ENCODE measurements around the gene CPNE7.

Gene CPNE7

DNA sequence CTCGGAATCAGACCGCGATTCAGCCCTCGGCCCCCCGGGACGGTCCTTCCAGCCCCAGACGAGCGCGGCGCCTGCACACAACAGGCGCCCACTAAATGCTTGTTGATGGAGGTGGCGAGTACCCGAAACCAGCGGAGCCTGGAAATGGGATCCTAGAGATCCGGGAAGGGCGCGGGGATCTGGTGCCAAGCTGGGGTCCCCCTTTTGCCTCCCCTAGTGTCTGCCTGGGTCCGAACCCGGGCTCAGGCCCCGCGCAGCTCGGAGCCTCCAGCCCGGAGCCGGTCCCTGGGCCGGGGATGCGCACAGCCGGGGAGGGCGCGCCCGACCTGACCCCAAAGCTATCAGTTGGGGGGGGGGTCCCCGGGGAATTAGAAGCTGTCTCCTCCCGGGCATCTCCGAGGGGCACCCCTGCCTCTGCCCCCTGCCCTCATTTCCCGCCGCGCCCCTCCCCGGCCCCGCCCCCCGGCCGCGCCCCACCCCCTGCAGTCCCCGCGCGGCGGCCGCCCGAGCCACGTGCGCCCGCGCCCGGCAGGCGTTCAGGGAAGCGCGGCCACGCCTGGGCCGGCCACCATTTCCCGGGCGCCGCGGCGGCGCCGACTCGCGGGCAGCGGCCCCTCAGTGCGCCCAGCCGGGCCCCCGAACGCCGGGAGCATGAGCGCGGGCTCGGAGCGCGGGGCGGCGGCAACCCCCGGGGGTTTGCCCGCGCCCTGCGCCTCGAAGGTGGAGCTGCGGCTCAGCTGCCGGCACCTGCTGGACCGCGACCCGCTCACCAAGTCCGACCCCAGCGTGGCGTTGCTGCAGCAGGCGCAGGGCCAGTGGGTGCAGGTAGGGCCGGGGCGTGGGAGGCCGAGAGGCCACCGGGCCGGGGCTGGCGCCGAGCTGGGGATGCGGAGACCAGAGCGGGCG is at the start of gene CPNE7:
Gene CPNE7, plus strand, starts transcription at position 512 of the 906 bp plus-strand sequence. Its CDS starts 140 bp downstream, at position 652.
- no peak for DNase-seq

DNA sequence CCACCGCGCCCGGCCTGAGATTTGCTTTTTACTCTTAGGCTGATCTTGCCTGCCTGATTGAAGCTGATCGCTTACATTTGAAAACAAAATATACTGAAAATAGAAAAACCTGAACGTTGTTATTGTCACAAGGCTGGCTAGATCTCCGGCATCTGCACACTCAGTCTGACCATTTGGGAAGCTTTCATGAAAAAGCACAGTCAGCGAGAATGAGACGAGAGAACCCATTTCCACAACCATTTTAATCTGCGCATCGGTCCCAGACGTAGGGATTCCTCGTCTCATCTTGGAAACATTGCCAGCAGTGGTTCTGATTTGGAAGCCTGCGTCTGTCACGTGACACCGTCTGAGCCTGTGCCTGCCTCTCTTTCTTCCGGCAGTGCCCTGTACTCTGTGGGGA is 46.5 kb upstream of the CPNE7 start:
- no peak for DNase-seq

DNA sequence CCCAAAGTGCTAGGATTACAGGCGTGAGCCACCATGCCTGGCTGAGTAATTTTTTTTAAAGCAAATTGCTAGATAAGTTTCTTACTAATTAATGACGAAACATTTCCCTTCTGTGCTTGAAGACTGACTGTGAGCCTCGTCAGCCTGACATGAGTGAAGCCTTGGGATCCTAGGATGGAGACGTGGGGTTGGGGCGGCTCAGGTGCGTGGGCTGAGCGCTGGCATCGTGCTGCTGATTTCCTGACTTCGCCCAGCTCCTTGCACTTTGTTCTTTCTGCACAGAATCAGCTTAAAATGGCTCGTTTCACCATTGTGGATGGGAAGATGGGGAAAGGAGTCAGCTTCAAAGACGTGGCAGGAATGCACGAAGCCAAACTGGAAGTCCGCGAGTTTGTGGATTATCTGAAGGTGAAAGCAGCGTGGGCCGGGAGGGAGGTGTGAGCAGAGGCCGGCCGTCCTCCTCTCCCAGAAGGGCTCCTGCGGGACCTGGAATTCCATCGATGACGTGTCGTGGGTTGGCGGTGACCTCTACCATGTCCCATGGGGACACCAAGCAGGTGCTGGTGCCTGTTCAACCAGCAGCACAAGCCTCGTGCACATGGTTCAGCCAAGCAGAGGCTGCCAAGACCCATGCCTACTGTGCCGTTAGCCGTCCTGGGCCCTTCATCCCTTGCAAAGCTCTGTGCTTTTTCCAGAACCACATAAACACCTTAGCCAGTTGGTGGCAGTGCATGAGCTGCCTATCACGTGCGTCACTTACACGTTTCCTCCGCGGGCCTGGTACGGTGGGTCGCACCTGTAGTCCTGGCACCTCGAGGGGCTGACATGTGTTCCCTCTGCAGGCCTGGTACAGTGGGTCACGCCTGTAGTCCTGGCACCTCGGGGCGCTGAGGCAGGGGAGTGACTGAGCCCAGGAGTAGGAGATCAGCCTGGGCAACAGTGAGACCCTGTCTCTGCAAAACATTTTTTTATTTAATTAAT is 44.9 kb upstream of the CPNE7 start:
- no peak for DNase-seq

- DNase-seq: no peak
These were observed 43.6 kb upstream of the CPNE7 start for GRCh38 chr16:89531821-89532526.

DNA sequence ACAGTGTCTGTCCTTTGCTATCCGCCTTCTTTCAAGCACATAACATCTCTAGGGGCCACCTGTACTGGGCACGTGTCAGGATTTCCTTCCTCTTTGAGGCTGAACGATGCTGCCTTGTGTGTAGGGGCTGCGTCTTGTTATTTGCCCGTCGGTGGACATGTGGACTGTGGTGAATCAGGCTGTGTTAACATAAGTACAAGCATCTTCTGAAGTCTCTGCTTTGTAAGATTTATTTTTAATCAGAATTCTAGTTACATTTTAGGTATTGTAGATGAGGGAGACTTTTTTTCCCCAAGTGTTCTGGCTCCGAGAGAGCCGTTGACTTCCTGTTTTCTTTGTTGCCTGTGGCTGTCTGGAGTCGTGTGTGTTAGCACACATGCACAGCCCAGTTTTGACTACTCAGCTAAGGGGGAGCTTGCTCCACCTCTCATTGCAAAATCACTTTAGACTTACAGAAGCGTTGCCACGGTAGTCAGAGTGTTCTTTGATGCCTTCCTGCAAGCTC is 41.3 kb upstream of the CPNE7 start:
- DNase-seq: no peak

GRCh38 chr16:89536371-89536770 is 39.2 kb upstream of the CPNE7 start:
- DNase-seq: no peak

GRCh38 chr16:89536886-89537548 is 38.5 kb upstream of the CPNE7 start:
- DNase-seq: no peak

DNA sequence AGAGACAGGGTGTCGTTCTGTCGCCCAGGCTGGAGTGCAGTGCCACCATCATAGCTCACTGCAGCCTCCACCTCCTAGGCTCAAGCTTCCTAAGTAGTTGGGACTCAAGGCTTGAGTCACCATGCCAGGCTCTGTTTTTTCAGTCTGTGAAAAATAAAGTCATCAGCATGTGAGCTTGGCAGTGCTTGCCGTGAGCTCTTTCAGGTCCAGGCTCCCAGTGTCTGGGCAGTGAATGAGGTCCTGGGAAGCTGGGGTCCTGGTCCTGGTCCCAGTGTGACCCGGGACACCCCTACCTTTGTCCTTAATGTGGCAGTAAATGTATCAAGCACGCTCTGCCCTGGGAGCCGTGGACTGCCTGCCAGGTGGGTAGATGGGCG is 38.0 kb upstream of the CPNE7 start:
- DNase-seq: no peak

DNA sequence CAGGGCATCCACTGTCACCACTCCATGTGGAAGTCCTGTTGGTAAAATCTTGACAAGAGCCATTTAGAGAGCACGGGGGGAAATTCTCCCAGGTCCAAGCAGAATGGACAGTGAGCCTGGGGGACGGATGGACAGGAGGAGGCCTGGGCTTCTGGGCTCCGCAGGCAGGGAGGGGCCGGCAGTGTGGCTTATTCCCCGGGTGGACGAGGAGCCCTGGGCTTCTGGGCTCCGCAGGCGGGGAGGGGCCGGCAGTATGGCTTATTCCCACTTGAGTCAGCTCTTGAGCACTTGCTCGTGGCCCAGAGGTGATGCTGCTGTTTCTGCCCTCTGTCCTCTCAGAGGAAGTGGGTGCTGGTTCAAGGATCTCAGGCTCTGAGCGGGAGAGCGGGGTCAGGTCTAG is 37.3 kb upstream of the CPNE7 start:
- DNase-seq: no peak

DNA sequence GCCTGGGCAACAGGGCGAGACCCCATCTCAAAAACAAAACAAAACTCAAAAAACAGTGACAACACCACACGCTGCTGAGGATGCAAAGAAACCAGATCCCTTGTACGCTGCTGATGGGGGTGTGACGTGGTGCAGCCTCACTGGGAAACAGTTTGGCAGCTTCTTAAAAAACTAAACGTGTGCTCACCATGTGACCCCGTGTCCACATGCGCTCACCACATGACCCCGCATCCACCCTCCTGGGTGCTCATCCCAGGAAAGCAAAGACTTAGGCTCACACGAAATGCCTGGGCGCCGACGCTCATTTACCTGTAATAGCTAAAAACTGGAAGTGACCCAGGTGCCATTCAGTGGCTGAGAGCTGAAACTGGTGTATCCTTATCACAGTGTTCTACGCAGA is 35.0 kb upstream of the CPNE7 start:
- no peak for DNase-seq

DNA sequence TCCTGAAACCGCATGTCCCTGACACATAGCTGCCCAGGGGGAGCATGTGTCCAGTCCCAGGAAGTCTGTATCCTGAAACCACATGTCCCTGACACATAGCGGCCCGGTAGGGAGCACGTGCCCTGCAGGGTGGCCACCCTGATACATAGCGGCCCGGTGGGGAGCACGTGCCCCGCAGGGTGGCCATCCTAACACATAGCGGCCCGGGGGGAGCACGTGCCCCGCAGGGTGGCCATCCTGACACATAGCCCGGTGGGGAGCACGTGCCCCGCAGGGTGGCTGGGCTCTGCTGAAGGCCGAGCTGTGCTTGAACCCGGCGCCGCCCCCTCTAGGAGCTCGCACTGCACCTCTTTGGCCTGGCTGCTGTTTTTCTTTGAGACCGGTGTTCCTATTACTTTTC is 33.8 kb upstream of the CPNE7 start:
- no peak for DNase-seq

GRCh38 chr16:89544113-89544512 is 31.4 kb upstream of the CPNE7 start:
- DNase-seq: no peak

DNA sequence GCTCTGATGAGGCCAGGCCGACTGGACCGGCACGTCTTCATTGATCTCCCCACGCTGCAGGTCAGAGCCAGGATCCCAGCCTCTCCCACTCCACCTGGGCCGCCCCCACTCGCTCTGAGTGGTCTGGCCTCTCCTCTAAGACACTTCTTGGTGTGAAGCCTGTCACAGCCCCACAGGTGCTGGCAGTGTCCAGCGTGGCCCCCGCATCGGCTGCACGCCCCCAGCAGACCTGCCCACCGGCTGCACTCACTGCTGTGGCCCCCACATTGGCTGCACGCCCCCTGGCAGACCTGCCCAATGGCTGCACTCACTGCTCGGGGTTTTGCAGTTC is 30.9 kb upstream of the CPNE7 start:
- no peak for DNase-seq

GRCh38 chr16:89545044-89545830 is 30.3 kb upstream of the CPNE7 start:
- DNase-seq: no peak

DNA sequence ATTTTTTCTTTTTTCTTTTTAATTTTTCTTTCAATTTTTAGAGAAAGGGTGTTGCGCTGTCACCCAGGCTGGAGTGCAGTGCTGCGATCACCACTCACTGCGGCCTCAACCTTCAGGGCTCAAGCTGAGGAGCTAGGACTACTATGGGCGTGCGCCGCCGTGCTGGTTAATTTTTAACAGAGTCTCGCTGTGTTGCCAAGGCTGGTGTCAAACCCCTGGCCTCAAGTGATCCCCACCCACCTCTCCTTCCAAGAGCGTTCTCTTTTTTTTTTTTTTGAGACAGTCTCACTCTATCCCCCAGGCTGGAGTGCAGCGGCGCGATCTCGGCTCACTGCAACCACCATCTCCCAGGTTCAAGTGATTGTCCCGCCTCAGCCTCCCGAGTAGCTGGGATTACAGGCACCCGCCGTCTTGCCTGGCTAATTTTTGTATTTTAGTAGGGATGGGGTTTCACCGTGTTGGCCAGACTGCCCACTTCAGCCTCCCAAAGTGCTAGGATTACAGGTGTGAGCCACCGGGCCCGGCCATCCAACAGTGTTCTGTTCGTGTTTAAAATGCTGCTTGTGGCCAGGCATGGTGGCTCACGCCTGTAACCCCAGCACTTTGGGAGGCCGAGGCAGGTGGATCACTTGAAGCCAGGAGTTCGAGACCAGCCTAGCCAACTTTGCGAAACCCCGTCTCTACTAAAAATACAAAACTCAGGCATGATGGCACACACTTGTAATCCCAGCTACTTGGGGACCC is 29.6 kb upstream of the CPNE7 start:
- DNase-seq: no peak

- no peak for DNase-seq
These were observed 28.8 kb upstream of the CPNE7 start for GRCh38 chr16:89546781-89547180.

DNA sequence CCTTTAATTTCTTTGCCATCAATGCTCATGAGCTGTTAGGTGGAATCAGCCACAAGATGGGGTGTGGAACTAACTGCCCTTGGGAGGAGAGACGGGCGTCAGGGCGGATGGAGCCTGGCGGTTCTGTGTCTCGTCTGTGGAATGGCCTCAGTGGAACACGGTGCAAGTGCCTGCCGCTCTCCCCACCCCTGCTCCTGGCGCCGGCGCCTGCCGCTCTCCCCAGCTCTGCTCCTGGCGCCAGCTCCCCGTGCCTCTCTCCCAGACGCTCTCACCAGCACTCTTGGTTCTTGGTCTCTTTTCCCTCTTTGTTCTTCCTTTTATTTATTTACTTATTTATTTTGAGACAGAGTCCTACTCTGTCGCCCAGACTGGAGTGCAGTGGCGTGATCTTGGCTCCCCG is 28.3 kb upstream of the CPNE7 start:
- no peak for DNase-seq

DNA sequence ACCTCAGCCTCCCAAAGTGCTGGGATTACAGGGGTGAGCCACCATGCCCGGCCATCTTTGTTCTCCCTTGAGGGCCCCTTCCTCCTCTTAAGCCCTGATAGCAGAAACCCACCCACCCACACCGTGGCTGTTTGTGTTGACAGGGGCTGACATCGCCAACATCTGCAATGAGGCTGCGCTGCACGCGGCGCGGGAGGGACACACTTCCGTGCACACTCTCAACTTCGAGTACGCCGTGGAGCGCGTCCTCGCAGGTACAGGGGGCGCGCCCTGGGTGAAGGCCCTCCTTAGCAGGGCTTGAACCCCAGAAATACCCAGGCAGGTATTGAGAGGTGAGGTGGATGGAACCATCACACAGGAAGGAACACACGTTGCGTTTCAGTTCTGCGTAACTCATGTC is 27.7 kb upstream of the CPNE7 start:
- DNase-seq: no peak

DNA sequence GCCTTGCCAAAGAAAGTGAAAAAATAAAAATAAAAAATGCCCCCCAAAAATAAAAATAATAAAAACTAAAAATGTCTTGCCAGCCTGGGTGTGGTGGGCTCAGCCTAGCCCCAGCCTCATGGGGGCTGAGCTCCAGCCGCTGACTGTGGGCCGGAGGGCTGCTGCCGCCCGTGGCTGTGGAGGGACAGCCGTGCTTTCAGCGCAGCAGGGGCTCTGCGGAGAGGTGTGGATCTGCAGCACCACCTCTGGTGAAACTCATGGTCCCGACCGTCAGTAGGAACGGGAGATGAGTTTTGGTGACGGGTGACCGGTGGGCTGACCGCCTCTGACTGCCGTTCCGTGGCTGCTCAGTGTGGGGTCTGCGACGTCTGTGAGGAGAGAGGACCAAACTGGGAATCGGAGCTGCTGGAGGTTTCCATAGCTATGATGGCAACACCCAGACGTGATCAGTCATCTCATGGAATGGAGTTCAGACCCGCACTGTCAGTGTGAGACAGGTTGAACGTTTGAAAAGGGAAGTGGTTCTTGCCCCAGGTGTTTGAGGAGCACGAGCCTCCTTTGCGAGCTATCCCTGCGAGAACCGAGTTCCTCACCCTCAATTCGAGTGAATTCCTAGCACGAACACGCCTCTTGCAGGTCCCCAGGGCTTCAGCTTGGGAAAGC is 27.1 kb upstream of the CPNE7 start:
- DNase-seq: no peak

GRCh38 chr16:89549007-89549700 is 26.4 kb upstream of the CPNE7 start:
- DNase-seq: no peak

Data from NCI-H1930 (cell line).